Transverse colon (tissue), 4 donors: ENCODE measurements around the gene CHIC2.

Experiments used
- EP300 ChIP-seq: sonication (generic); formaldehyde crosslinking; IDR thresholded peaks from one replicate; pipeline ENCODE4 v1.6.1; 2017; ENCODE audit warnings: antibody characterized with exemption, low read depth
- POLR2A ChIP-seq: fragments of 450-650 bp; IDR thresholded peaks from one replicate; pipeline ENCODE4 v1.6.1; 2016; ENCODE audit warnings: antibody characterized with exemption, mild to moderate bottlenecking, moderate library complexity
- POLR2AphosphoS5 ChIP-seq, 3 donors: sonication (generic); formaldehyde crosslinking; IDR thresholded peaks; one replicate each; pipeline ENCODE4 v1.6.1; 2016; ENCODE audit warnings: antibody characterized with exemption in 3 of 3
- TF ChIP-seq, protein P1 (sequence below), 5 experiments: fragments of 200-600 bp in 3 of 5; fragments of 450-650 bp in 2 of 5; sonication (generic) in 3 of 5; IDR thresholded peaks; 1 replicate in 2 of 5; 2 replicates in 3 of 5; pipeline ENCODE4 v1.5.1; 2016 to 2017; ENCODE audit warnings: antibody characterized with exemption in 5 of 5, inconsistent platforms in 3 of 5, mild to moderate bottlenecking in 2 of 5, moderate library complexity in 1 of 5

DNA sequence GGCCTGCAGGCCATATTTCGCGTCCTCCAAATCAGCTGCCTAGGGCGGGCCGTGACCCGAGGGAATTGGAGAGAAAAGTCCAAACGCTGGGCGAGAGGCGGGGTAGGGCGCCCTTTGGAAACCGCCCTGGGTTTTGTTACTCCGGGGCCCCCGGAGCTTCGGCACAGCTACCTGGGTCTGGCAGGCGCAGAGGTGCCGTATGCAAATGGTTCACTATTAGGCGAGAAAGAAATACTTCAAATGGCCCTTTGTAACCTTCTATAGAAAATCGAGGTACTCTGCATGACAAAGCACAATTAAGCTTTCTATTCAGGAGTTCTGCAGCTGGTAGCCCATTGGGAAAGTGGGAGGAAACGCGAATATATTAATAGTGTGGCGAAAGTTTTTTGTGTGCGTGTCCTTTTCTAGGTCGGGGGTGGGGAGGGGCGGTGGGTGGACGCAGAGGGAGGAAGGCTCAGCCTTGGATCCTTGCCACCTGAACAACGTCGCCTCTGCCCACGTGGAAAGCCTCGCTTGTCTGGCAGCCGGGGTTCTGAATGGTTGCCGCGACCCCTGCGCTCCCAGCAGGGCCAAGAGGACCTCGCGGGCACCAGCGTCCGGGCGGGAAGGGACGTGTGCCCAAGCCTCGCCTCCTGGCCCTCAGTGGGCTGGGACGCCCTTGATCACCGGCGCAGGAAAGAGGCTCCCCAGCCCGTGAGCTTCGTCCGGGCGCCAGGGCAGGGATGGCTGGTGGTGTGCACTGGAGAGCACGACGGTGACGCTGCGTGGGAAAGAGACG, 45.0 kb upstream of the CHIC2 start:
- TF ChIP-seq POLR2A: no peak
- TF ChIP-seq, protein P1, sequence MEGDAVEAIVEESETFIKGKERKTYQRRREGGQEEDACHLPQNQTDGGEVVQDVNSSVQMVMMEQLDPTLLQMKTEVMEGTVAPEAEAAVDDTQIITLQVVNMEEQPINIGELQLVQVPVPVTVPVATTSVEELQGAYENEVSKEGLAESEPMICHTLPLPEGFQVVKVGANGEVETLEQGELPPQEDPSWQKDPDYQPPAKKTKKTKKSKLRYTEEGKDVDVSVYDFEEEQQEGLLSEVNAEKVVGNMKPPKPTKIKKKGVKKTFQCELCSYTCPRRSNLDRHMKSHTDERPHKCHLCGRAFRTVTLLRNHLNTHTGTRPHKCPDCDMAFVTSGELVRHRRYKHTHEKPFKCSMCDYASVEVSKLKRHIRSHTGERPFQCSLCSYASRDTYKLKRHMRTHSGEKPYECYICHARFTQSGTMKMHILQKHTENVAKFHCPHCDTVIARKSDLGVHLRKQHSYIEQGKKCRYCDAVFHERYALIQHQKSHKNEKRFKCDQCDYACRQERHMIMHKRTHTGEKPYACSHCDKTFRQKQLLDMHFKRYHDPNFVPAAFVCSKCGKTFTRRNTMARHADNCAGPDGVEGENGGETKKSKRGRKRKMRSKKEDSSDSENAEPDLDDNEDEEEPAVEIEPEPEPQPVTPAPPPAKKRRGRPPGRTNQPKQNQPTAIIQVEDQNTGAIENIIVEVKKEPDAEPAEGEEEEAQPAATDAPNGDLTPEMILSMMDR (IDR thresholded peaks at IDR 0.05): no peak
- TF ChIP-seq POLR2AphosphoS5 (IDR thresholded peaks at IDR 0.05): no peak
- no peak for TF ChIP-seq EP300
